HG03139 (cell line): Measurements from ENCODE around the gene SLC66A1.

Source experiments
- ATAC-seq: cut with Tn5 transposase; IDR thresholded peaks from one replicate; pipeline ENCODE4 v1.9.1; 2021; ENCODE audit not compliant: unreplicated experiment

SLC66A1 gene

GRCh38 chr1:19342062-19342750, 30.1 kb downstream of the SLC66A1 start:
- no peak for ATAC-seq

- ATAC-seq: no peak
These were observed 30.9 kb downstream of the SLC66A1 start for GRCh38 chr1:19342894-19343616.

DNA sequence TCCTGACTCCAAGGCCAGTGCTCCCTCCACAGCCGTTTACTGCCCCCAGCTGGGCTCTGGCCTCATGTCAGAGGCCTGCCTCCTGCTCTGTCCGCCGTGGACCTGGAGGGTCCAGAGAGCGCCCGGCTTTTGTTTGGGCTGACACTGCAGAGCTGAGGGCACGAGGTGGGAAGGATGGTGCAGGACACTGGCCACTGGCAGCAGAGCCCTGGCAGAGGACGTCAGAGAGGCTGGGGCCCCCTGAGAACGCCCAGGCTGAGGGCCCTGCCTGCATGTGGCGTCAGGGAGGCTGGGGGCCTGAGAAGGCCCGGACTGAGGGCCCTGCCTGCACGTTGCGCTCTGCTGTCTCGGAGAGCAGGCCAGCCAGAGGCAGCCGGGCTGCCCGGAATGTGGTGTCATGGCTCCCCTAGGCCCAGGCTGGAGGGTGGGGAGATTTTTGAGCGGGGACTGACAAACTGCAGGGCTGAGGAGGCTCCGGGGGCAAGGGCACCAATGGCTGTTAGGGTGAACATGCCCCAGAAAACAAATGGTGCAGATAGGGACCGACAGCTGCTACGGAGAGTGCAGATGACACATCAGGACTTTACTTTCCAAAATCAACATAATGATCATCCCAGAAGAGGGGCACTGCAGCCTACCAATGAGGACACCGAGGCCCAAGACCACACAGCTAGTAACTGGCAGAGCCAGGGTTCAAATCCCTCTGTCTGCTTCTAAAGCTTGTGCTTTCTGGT, 31.7 kb downstream of the SLC66A1 start:
- ATAC-seq: no peak

DNA sequence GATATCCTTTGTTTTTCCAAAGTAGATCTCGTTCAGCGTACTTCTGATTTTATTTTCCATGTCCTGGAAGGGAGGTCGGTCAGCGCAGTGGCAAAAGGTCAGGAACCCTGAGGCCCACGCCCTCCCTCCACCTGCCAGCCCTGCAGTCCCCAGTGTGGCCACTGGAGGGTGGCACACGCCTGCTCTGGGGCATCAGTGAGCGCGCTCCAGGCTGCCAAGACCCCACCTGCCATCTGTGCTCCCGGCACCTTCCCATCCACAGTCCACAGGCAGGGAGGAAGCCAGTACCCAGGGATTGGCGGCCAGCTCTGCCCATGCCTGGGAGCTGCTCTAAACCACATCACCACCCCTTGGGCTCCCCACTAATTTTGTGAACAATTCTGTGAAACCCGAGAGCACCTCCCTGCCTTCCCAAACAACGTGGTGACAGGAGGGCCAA, 32.3 kb downstream of the SLC66A1 start:
- ATAC-seq: no peak

- no peak for ATAC-seq
These were observed 32.7 kb downstream of the SLC66A1 start for GRCh38 chr1:19344831-19345230.

DNA sequence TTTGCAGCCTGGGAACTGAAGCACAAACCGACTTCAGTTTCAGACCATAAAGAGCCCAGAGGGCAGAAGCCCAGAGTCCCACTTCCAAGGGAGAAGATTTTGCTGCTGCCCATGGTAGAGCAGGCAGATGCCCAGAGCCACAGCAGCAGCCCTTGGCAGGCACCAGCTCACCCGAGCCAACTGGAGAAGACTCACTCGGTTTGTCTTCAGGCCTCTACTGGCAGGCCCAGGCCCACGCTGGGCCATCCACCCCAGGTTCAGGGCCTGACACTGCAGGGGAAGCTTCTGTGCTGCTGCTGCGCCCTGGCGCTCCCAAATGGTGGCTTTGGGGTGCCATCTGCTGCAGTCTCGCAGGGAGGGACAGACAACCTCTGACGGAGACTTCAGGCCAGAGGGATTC, 33.3 kb downstream of the SLC66A1 start:
- ATAC-seq: no peak

- ATAC-seq: no peak
These were observed 33.9 kb downstream of the SLC66A1 start for GRCh38 chr1:19346026-19346425.

DNA sequence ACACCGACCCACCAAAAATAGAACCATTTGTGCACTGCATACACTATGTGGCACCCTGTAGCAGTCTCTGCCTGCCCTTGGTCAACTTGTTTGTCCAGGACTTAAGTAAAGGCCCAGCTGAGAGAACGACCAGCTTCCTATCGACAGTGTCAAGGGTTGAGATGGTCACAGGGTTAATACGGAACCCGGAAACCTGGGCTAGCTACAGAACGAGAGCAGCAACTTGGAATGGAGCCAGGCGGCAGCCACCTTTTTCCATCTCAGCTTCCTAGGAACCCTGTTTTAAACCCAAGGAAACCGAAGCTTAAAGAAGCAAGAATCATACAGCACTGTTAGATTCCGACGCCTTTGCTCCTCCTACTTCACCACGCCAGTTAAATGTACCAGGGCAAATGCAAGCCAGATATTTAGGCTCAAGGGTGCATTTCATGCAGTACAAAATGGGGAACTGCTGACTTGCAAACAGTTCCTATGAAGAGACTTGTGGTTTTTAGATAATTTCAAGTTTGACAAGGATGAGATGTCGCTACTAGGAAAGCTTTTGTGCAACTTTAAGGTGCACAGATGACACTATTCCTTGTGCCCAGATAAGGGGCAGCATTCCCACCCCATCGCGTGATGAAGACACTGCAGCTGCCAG, 35.5 kb downstream of the SLC66A1 start:
- no peak for ATAC-seq

GRCh38 chr1:19348441-19349198, 36.5 kb downstream of the SLC66A1 start:
- ATAC-seq: no peak

- ATAC-seq: no peak
These were observed 37.9 kb downstream of the SLC66A1 start for GRCh38 chr1:19349999-19350398.

- no peak for ATAC-seq
These were observed 38.4 kb downstream of the SLC66A1 start for GRCh38 chr1:19350566-19350965.

DNA sequence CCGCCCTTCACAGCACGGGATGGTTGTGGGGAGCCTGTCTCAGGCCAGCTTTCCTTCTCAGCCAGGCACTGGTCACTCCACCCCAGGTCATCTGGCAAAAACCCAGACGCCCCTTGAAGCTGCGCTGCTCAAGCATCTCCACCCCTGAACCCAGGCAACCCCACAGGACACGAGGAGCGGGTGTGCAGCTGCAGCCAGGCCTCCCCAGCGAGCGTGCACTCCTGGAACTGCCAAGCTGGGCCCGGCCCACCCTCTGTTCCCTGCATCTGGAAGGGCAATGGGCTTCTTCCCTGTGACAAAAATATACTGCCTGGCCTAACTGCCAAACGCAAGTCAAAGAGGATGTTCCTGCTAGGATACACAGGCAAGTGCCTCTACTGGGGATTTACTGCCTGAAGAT, 39.7 kb downstream of the SLC66A1 start:
- no peak for ATAC-seq

DNA sequence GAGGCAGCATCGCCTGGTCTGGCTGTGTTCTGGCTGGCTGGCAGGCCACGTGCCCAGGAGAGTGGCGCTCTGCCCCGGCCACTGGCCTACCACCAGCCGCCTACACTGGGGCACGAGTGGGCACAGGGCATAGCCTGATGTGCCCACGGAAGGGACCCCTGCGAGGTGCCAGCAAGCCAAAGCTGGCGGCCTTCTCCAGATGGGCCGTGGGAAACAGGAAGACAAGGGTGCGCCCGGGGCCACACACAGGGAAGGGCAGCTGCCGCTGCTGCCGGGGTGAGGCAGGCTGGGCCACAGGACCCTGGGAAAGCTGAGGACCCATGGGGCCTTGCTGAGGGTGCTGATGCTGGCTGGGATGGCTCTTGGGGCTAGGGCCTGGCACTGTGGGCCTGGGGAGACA, 40.7 kb downstream of the SLC66A1 start:
- ATAC-seq: no peak

DNA sequence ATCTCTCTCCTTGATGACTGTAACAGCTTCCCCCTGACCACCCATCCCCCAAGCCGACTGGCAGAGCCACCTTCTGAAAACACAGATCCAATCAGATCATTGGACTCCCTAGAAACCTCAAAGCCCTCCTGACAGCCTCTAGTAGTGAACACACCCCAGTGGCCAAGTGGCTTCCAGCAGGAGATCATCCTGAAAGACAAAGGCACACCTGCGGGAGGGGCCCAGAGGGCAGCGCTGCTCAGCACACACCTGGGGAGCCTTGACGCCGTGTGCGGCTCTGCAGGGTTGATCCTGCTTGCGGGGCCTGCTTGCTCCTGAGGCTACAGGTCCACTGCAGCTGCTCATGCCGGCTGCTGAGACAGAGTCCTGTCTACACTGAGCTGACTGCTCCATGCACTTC, 41.5 kb downstream of the SLC66A1 start:
- no peak for ATAC-seq

GRCh38 chr1:19354531-19354981, 42.4 kb downstream of the SLC66A1 start:
- no peak for ATAC-seq

DNA sequence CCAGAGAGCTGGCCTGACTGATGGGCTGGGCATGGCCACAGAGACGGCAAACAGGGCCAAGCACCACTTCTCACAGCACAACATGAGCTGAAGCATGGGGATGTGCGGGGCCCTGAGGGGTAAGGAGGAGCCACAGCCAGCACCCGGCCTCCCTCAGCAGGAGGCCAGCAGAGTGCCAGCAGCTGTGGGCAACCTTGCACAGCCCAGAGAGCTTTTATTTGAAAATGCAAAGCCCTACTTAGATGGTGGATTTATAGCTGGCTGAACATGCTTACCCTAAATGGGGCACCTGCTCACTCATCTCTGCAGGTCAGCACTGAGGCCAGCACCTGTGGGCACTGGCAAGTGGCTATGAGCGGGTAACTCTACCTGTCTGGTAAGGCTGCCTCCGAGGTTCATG, 44.1 kb downstream of the SLC66A1 start:
- ATAC-seq: no peak

DNA sequence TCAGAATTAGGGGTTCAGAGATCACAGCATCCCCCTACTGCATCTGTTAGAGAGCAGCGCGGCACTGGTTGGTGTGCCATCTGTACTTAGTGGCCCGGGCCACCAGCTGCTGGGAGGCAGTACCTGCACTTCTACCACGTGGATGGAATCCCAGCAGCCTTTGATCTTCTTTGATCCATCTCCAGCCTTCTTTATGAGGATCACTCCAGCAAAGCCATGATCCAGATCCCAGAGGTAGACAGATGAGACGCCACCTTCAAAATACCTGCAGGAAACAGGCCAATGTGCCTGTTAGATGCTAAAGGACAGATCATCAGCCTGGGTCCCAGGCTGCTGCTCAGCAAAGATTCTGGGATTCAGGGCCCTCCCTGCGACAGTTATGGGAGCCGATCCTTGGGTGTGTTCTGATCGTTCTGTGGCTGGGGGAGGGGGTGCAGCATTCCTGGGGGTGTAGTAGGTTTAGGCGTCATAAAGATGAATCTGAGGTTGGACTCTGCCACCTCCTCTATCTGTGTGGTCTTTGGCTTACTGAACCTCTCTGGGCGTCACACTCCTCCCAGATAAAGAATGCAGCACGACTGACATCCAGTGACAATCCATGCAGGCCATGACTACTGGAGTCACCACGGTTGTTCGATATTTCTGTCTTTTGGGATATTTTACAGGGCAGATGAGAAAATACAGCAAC, 45.3 kb downstream of the SLC66A1 start:
- no peak for ATAC-seq

DNA sequence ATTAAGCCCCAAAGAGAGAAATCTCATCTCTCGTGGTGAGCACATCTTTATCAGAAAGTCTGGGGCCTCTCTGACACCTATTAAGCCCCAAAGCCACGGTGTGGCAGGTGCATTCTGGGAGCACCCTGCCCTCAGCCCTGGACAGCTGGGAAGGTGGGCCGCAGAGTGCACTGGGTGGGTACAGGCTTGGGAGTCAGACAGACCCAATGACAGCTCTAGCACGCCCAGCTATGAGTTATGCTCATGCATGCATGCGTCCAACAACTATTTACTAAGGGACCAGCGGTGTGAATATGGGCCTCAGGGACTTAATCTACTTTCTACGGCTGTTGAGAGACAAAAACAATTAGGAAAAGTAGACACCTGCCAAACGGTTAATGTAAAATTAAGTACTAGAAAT, 46.6 kb downstream of the SLC66A1 start:
- ATAC-seq: no peak

DNA sequence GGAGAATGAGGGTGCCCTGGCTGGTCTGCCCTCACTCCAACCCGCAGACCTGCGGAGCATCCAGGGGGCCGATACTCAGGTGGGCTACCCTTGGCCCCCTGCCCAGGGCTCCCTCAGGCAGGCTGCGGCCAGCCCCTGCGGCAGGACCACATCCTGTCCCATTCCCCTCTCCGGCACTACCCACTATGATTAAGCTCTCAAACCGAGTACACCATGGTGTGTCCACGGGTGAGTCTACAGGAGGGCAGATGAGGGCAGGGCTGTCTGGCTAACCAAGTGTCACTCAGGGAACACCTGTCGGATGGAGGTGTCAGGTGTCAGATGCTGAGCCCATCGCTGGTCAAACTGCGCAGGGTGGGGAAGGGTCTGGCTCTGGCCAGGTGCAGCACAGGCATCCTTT, 47.2 kb downstream of the SLC66A1 start:
- no peak for ATAC-seq

DNA sequence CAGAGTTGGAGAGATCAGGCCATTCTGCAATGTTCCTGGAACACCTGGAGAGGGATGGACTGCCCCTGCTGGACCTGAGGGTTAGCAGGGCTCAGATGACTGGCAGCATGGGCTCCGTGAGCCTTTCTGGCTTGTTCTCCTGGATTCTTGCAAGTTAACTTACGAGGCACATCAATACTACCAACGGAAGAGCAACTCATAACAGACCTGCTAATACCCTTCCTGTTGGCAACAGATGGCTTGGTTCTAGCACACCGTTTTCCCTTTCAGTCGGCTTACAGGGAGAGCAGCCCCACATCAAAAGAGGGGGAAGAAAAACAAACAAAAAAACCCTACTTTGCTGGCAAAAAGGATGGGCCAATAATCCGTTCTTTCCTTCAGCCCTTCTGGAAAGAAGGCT, 47.9 kb downstream of the SLC66A1 start:
- ATAC-seq: no peak
